ENCODE measurements around the gene EEF1AKMT3. TPM values are rescaled to one million over a fixed set of nuclear protein-coding genes. Genes with fewer than 3 reads are reported as not detected.

The EEF1AKMT3 gene
- total and polyA plus RNA-seq, 9 of the 15 experiments (the other 6 are each of a cell fraction or from before 2014, with no cell fraction given): 4.1 to 17.2 (median 7.9) TPM

DNA sequence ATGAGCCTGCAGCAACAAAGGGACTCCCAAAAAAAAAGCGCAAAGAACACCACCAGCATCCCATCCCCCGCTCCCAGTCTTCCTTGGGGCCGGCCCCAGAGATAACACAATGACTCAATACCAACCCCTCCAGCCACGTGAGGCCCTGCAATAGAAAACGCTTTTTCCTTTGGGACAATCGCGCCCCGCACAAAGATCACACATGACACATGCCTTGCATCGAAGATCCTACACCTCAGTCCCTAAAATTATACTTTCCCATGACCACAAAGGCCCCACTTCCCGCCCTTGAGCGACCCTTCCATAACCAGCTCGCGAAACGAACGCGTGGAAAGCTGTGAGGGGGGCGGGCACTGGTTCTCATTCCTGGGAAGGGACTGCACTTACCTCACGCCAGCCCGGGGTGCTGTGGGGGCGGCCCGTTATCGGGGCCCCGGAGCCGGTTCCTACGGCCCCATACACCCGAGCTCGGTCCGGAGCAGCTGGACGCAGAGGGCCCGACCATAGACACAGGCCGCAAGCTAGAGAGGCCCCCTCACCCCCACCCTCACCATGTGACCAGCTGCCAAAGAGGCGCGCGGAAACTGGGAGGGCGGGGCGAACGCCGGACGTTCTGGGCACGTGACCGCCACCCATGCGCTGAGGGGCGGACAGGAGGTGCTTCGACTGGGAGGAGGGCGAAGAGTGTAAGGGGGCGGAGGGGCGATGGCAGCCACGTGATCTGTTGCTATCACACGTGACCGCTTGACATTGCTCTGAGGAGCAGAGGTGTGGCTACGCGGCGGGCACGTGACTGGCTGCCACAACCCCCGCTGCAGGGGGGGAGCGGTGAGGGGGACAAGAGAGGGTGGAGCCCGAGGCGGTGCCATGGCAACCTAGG lies 20.4 kb upstream of the EEF1AKMT3 start, which contains the start of gene CDK4 (continued):
- TF ChIP-seq E4F1 (CRISPR knock-in tag; IDR thresholded peaks at IDR 0.05; ENCODE audit: borderline replicate concordance) (no peak), ZNF232 (CRISPR knock-in tag; IDR thresholded peaks at IDR 0.05) (no peak), TGIF2 (CRISPR knock-in tag; IDR thresholded peaks at IDR 0.05) (peak; percentile 97), TAL1 (IDR thresholded peaks at IDR 0.05) (peak; percentile 24), ZNF12 (CRISPR knock-in tag; IDR thresholded peaks at IDR 0.05) (no peak; the same call in 1 of the 2 replicates), MCM5 (IDR thresholded peaks at IDR 0.05; ENCODE audit: low read depth) (no peak), ZZZ3 (IDR thresholded peaks at IDR 0.05) (peak; percentile 84), POLR3G (IDR thresholded peaks at IDR 0.05; ENCODE audit: extremely low read depth, insufficient read length, insufficient replicate concordance) (no peak), ARID1B (IDR thresholded peaks at IDR 0.05) (peak; percentile 77), MCM3 (IDR thresholded peaks at IDR 0.05) (no peak), THRA (IDR thresholded peaks at IDR 0.05) (no peak), SRSF3 (IDR thresholded peaks at IDR 0.05; ENCODE audit: insufficient read depth, low read length) (no peak), ZNF655 (CRISPR knock-in tag; IDR thresholded peaks at IDR 0.05) (no peak), POLR2AphosphoS5 (IDR thresholded peaks at IDR 0.05; ENCODE audit: control insufficient read depth, insufficient read depth, low read depth, low read length) (peak; percentile 81), FIP1L1 (IDR thresholded peaks at IDR 0.05; ENCODE audit: low read depth, low read length, poor library complexity, severe bottlenecking) (peak; percentile 76), MBD2 (IDR thresholded peaks at IDR 0.05; ENCODE audit: borderline replicate concordance, low read depth) (peak; percentile 54; the same call in 1 of the 2 replicates)
- TF ChIP-seq, protein P1, sequence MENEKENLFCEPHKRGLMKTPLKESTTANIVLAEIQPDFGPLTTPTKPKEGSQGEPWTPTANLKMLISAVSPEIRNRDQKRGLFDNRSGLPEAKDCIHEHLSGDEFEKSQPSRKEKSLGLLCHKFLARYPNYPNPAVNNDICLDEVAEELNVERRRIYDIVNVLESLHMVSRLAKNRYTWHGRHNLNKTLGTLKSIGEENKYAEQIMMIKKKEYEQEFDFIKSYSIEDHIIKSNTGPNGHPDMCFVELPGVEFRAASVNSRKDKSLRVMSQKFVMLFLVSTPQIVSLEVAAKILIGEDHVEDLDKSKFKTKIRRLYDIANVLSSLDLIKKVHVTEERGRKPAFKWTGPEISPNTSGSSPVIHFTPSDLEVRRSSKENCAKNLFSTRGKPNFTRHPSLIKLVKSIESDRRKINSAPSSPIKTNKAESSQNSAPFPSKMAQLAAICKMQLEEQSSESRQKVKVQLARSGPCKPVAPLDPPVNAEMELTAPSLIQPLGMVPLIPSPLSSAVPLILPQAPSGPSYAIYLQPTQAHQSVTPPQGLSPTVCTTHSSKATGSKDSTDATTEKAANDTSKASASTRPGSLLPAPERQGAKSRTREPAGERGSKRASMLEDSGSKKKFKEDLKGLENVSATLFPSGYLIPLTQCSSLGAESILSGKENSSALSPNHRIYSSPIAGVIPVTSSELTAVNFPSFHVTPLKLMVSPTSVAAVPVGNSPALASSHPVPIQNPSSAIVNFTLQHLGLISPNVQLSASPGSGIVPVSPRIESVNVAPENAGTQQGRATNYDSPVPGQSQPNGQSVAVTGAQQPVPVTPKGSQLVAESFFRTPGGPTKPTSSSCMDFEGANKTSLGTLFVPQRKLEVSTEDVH (IDR thresholded peaks at IDR 0.05; ENCODE audit: low read depth, partially characterized antibody): peak; percentile 84
- TF ChIP-seq, protein P2, sequence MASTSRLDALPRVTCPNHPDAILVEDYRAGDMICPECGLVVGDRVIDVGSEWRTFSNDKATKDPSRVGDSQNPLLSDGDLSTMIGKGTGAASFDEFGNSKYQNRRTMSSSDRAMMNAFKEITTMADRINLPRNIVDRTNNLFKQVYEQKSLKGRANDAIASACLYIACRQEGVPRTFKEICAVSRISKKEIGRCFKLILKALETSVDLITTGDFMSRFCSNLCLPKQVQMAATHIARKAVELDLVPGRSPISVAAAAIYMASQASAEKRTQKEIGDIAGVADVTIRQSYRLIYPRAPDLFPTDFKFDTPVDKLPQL (IDR thresholded peaks at IDR 0.05; ENCODE audit: extremely low read depth, insufficient read length): no peak

All from K562 (cell line).